CD4-positive, alpha-beta T cell treated with Interleukin-4 for 1 hour (primary cell): ENCODE measurements around the gene IFT22.
"Not testable (repeated sequence)": the region's sequence is repeated elsewhere in the genome, so short reads cannot be mapped to it uniquely, and the experiment has no call there.

ENCODE experiments used
- DNase-seq, 2 donors: peaks; one replicate each; pipeline ENCODE4 v3.0.0-alpha.2; 2020 to 2022

The IFT22 gene

DNA sequence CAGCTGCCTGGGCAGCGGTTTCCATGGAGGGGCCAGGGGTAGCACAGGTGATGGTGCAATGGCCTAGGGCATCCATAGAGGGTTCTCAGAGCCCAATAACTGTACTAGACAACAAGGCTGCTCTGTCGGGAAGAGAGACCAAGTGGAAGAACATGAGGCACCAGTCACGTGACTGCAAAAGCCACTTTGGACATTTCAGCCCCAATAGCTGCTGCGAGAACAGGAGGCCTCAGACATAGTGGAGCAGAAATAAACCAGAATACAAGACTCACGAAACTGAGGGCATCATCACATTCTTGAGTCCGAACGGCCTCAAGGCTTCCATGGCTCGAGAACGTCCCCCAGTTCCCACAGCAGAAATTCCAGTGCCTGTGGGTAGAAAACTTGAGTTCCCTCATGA, 44.5 kb downstream of the IFT22 start:
- no peak for DNase-seq

DNA sequence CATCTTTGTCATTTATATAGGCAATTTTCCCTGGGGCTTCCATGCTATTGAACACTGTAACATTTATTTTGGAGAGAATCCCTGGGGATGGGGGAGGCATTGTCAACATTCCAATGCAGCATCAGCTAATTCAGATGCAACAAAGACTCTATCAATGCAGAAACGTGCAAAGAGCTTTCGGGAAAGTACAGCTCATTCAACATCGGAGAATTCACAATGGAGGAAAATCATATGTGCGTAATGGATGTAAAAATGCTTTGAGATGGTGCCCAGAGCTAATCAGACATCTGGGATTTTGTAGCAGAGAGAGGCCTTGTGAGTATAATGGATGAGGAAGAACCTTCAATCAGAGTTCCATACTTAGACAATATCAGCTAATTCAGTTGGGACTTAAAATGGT, 48.4 kb downstream of the IFT22 start:
- DNase-seq: no peak

DNA sequence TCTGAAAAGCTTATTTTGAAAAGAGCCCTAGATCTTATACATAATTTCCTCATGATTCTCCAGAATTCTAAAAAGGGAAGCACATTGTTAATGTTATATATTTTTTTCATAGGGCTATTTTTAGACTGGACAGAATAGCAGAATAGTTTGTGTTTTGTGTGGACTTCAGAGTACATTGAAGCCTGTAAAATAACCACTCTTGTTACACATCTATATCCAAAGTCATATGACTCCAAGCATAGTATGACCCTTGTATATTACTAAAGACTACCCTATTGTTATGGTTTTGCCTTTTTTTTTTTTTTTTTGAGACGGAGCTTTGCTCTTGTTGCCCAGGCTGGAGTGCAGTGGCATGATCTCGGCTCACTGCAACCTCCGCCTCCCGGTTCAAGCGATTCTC, 50.6 kb downstream of the IFT22 start:
- DNase-seq: no peak

DNA sequence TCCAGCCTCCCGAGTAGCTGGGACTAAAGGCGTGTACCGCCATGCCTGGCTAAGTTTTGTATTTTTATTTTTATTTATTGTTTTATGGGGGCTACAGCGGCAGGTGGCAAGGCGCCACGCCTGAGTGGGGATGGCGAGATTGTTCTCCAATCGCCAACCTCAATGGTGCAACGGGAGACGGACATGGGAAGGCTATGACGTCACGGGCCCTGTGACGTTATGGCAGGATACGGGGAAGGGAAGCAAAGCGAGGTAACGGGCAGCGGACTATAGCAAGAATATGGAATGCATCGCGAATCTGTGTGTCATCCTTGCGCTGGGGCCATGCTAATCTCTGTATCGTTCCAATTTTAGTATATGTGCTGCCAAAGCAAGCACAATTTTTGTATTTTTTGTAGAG, 51.9 kb downstream of the IFT22 start:
- DNase-seq: no peak

DNA sequence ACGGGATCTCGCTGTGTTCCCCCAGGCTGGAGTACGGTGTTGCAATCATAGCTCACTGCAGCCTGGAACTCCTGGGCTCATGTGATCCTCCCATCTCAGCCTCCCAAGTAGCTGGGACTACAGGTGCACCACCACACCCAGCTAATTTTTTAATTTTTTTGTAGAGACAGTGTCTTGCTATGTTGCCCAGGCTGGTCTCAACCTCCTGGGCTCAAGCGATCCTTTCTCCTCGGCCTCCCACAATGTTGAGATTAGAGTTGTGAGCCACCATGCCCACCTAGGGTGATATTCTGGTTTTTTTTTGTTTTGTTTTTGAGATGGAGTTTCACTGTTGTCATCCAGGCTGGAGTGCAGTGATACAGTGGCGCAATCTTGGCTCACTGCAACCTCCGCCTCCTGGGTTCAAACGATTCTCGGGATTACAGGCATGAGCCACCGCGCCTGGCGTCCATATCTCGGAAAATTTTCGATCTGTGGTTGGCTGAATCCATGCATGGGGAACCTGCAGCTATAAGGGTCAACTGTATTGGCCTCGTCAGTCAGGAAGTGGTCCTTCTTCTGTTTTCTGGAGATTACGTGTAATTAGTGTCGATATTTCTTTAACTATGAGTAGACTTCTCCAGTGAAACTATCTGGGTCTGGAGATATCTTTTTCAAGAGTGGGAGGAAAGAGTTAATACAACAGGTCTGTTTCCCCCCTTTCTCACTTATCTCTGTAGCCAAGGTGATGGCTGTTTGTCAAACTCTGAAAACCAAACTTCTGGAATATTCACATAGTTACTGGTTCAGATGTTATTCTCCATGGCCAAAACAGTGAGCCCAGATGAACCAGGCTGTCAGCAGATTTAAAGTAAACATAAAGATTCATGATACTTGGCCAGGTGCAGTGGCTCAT, 55.7 kb downstream of the IFT22 start:
- no peak for DNase-seq

DNA sequence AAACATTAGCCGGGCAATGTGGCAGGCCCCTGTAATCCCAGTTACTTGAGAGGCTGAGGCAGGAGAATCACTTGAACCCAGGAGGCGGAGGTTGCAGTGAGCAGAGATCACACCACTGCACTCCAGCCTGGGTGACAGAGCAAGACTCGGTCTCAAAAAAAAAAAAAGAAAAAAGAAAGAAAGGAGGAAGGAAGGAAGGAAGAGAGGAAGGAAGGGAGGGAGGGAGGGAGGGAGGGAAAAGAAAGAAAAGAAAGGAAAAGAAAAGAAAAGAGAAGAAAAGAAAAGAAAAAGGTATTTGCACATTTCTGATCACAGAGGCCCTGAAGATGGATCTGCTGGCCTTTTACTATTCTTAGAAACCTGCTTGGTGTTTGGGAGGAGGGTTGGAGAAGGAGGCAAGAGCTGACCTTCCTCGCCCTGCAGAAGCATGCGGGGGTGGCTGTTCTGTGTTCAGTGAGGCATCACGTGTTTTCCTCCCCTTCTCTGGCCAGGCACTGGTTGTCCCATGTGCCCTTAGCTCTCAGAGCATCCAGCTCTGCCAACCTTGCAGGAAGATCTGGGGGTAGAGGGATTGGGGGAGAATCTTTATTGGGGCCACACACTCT, 57.4 kb downstream of the IFT22 start:
- not testable (repeated sequence) for DNase-seq
